Activated CD8-positive, alpha-beta memory T cell treated with anti-CD3 and anti-CD28 coated beads for 48 hours (primary cell): Measurements from ENCODE around the gene SNX33.
"Not testable (repeated sequence)": the region's sequence is repeated elsewhere in the genome, so short reads cannot be mapped to it uniquely, and the experiment has no call there.

Experiments
- DNase-seq, 3 experiments: peaks; one replicate each; pipeline ENCODE4 v3.0.0-alpha.2; 2020; ENCODE audit warnings: low read depth in 2 of 3, low spot score in 2 of 3

SNX33 gene

DNA sequence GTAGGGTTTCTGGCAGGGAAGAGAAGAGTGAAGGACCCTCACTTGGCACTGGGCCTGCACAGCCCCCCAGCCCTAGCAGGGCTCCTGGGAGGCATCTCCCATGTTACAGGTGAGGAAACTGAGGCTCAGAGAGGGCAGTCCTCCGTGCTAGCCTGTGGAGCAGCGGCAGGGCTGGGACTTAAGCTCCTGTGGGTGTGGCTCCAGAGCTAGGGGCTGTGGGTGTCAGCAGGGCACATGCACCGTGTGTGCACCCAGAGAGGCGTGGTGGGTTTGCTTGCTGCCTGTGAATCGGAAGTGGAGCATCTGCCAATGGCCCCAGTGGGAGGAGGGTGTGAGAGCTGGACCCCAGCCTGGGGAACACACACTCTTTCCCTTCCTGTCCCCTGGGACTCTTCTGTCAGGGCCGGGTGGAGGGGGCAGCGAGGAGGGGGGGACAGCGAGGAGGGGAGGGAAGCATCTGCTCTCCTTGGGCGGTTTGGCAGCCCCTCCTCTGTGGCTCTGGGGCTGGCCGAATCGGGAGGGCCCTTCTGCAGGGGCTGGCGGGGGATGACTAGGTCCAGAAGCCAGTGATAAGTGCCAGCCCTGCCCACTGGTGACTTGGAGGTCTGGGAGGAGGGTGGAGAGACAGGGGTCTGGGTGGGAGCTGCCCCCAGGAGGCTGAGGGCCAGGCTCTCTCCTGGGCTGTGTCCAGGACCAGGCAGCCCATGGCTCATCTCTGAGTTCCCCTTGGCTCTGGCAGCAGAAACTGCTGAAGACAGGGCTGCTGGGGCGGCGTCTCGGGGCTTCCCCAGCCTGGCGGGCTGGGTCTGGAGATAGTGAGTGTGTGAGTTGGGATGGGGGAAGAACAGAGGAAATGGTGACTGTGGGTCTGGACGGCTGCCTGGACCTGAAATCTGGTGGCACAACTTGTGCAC is 52.5 kb downstream of the SNX33 start:
- not testable (repeated sequence) for DNase-seq

DNA sequence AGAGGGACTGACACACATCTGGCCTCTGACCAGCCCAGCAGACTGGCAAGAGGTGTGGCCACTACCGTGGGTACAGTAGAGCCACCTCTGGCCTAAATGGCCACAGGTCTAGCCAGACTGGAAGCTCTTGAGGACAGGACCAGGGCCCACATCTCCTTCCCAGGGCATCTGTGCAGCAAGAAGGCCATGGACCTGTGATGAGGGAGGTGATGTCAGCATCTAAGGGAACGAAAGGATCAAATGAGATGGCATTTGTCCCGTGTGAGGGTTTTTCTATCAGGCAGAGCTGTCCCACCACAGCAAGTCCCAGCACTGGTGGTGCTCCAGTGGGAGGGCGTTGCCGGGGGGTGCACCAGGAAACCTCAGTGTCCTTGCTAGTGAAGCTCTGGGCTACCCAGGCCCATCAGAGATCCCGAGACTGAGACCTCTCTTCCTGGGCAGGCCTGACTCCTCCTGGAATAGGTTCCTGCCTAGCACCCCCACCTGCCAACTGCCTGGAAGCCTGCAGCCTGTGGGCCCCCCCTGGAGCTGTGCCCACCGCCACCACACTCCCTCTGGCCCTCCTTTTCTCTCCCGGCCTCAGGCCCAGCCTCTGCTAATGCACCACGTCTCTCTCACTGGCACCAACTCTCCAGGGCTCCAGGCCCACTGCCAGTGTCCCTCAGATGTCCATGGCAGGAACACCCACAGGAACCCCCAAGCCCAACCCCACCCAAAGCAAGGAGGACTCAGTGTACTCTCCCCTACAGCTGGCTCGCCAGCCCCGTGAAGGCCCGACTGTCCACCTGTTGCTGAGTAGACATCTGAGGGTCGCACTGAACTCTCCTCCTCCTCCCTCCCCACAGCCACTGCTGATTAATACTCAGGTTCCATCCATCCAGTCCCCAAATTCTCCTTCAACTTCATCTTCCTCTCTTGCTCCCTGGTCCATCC is 53.6 kb downstream of the SNX33 start:
- not testable (repeated sequence) for DNase-seq

DNA sequence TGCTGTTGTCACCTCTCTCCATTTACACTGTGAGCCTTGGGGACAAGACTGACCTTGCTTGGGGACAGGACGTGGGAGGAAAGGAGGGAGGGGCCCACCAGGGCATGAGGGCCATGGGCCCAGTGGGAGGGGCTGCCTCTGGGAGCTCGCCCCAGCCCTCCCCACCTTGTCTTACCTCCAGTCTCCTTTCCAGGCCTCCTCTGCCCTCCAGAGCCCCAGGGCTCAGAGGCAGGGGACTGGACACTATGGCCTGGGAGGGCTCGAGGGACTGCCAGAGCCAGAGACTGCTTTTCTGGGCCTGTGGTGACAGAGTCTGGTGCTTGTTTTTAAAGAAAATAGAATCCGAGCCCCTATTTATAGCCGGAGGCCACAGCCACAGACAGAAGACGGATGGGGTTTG is 54.7 kb downstream of the SNX33 start:
- DNase-seq = no peak

DNA sequence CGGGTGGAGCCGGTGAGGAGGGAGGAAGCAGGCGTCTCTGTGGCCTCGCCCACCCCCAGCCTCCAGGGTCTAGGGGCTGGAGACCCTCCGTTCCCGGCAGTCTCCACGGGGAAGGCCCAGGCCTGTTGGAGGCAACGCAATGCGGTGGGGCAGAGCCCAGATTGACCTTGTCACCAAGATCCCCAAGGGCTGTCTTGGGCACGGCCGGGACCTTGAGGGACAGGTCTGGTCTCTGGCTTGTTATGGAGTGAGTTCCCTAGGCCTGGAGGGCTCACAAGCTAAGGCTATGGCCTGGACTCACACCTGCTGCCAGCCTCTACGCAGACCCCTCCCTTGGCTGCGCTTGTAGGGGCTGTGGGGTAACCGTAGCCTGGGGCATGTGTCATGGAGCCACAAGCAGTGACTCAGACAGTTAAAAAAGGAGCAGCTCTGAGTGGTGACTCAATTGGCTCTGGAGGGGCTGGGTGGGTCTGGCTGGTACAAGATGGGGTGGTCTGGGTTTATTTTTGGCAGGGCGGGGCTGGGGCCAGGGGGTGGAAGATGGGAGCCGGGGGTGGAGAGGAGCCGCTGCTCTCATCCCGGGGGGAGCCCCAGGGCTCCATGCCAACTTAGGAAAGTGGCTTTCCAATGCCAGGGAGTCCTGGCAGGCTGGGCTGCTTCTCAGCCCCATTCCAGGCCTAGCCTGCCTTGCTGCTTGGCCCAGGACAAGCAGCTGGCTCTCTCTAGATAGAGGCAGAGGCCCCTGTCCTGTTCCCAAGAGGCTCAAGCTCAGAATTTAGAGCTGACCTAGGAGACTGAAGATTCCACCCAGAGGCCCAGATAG is 55.9 kb downstream of the SNX33 start:
- DNase-seq = not testable (repeated sequence)

DNA sequence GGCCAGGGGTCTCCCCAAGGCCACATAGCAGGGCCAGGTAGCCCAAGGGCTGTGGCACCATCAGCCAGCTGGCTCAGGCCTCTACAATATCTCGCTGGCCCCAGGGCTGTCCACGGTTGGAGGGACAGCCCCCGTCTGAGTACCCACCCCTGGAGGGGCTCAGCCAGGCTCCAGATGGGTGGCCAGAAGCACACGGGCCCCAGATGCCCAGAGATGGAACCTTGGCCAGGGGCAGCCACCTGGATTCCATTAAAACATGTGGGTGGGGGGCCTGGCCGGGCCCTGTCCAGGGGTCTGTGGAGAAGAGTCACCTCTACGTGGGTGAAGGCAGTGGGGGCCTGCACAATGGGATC is 56.5 kb downstream of the SNX33 start:
- DNase-seq = no peak

DNA sequence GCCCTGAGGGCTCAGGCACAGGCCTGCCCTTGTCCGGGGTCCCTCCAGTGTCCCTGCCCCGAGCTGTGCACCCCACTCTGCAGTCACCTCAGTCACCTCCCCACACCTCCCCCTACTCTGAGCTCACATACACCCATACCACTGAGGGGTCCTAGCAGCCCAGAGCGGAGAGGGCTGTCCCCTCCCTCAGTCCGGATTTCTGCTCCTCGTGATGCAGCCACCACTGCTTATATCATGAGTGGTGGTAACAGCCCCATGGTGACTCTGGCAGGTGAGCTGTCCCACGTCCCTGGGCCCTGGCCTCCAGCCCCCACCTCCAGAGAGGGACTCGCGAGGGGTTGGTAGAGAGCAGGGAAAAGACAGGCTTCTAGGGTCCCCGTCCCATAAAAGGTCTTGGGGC is 56.9 kb downstream of the SNX33 start:
- no peak for DNase-seq

DNA sequence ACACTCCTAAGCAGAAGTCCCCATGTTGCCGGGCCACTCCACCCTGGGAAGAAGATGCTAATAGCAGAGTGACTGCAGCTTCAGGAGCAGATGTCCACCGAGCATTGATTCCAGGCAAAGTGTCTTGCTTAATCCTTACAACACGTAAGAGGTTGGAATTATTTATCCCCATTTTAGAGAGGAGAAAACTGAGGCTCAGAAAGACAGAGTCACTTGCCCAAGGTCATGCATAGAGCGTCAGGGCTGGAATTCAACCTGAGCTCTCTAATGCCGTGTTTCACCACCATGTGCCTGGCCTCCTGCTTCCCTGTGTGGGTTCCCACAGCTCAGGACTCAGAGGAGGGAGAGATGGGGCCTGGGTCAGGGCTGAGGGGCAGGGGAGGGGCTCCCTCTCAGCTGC is 57.7 kb downstream of the SNX33 start:
- not testable (repeated sequence) for DNase-seq

DNA sequence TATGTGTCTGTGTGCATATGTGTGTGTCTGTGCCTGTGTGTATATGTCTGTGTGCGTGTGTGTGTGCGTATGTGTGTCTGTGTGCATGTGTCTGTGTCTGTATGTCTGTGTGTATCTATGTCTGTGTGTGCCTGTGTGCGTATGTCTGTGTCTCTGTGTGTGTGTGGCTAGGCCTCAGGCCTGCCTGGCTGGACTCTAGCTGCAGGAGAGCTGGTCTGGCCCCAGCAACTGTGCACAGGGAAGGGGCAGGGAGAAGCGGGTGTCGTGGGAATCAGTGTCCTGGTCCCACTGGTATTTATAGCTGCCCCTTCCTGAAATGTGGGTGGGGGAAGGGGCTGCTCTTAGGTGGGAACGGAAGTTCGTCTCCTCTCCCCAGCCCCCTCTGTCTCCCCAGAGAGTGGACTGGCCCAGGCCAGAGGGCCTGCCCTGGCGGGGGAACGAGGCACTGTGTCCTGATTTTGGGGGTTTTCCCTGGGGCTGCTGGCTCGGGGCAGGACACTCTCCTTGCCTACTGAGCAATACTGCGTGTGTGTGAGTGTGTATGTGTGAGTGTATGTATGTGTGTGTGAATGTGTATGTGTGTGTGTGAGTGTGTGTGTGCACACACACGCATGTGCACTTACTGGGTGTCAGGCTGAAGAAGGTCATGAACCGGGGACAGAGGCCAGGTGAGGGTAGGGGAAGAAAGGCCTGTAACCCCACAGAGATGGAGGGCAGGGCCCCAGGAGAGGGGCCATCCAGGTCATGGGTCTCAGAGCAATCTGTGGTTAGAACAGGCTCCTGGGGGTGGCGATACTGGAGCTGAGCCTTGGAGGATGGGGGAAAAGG is 58.4 kb downstream of the SNX33 start:
- DNase-seq = no peak

GRCh38 chr15:75706682-75706954 is 58.9 kb downstream of the SNX33 start:
- no peak for DNase-seq

GRCh38 chr15:75709458-75709857 is 61.7 kb downstream of the SNX33 start:
- DNase-seq = not testable (repeated sequence)

DNA sequence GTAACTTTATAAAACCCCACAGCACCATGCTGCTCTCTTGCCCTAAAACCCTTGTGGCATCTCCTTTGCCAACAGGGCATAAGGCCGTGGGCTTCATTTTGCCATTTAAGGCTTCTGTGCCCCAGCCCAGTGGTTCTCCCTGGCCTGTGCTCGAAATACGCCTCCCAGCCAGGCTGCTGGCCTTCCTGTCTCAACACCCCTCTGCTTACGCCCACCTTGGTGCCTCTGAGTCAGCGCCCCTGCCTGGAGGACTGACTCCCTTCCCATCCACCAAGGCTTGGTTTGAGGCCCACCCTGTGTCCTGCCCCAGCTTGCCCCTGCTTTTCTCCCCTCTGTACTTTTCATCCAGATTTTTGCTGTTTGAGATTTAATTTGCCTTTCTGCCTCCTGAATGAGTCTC is 63.2 kb downstream of the SNX33 start:
- not testable (repeated sequence) for DNase-seq

DNA sequence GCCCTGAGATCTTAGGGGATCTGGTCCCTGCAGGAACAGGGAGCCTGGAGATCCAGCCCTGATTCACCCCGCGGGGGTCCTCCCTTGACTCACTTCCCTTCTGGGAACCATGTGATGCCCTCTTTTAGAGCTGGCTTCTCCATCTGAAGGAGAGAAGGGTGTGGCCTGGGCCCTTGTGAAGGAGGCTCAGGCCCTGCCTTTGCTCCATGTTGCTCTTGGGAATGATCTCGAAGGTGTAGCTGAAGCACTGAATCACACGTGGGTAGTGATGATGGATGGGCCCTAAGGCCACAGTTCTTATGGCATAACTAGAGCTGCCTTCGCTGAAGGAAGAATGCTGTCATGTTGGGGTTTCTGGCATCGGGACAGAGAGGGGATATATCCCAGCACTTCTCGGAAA is 63.8 kb downstream of the SNX33 start:
- not testable (repeated sequence) for DNase-seq
